GM21381 (cell line): ENCODE results near the gene PLK1.
"Not testable (repeated sequence)": the region's sequence is repeated elsewhere in the genome, so short reads cannot be mapped to it uniquely, and the experiment has no call there.

ENCODE experiments used
- ATAC-seq: cut with Tn5 transposase; IDR thresholded peaks from one replicate; pipeline ENCODE4 v1.9.1; 2021; ENCODE audit warnings: mild to moderate bottlenecking, moderate library complexity; ENCODE audit not compliant: unreplicated experiment

The PLK1 gene

GRCh38 chr16:23706439-23706838, 27.8 kb downstream of the PLK1 start:
- no peak for ATAC-seq

DNA sequence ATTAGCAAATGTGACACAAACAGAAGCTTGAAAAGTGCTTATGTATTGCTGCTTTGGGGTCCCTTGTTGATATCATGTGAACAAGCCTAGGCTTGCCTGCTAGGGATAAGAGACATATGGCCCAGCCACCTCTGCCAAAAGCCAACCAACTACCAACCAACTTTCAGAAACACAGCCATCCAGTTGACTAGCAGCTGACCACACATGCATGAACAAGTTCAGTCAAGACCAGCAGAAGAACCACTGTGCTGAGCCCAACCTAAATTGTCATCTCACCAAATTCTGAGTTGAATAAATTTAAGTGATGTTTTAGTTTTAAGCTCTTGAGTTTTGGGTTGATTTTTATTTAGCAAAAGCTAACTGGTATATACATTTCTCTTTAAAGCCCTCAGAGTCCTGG, 30.8 kb downstream of the PLK1 start:
- ATAC-seq = no peak

DNA sequence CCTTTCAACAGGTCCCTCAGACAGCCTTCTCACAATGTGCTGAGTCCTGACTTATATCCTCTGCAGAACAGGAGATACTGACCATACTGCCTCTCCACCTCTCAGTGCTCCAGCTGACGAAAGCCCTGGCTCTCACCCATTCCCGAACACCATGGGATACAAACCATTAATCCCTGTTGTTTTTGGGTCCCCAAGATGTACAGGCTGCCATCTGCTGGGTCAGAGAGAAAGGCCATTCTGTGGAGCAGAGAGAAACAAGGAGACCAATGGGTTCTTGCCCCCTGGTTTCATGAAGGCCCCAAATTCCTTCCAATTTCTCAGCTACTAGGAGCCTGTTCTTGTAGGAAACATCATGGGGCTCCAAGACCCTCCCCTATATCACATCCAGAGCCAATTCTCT, 31.3 kb downstream of the PLK1 start:
- no peak for ATAC-seq

DNA sequence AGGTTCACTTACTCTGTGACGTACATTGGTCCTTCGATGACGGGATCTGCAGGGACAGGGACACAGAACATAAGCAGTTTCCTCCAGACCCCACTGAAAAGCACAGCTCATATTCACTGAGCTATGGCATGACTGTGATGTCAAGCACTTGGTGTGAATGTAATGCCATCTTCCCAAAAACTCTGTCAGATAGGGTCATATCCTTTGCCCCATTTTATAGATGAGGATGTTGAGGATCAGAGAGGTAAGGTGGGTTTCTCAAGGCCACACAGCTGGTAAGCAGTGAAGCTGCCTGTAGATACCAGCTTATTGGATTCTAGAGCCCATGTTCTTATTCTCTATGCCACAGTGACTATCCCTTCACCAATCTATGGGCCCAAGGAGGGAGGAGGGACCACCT, 31.8 kb downstream of the PLK1 start:
- no peak for ATAC-seq

- no peak for ATAC-seq
Measured at GRCh38 chr16:23711785-23712184, 33.1 kb downstream of the PLK1 start.

- ATAC-seq = no peak
Measured at GRCh38 chr16:23712976-23713375, 34.3 kb downstream of the PLK1 start, which contains the start of gene ERN2. Gene ERN2 (minus strand): TSS chr16:23713222. CDS start chr16:23713187, 35 bp downstream.

GRCh38 chr16:23716484-23716883, 37.8 kb downstream of the PLK1 start:
- no peak for ATAC-seq

DNA sequence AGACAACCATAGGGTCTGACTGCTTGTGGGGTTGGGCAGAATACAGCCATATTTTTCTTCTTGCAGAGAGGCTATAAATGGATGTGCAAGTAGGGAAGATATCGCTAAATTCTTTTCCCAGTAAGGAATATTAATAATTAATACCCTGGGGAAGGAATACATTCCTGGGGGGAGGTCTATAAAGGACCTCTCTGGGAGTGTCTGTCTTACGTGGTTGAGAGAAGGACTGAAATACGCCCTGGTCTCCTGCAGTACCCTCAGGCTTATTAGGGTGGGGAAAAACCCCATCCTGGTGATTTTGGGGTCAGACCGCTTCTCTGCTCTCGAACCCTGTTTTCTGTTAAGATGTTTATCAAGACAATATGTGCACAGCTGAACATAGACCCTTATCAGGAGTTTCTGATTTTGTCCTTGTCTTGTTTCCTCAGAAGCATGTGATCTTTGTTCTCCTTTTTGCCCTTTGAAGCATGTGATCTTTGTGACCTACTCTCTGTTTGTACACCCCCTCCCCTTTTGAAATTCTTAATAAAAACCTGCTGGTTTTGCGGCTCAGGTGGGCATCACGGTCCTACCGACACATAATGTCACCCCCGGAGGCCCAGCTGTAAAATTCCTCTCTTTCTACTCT, 44.0 kb downstream of the PLK1 start:
- not testable (repeated sequence) for ATAC-seq

- ATAC-seq = no peak
Measured at GRCh38 chr16:23724096-23724784, 45.6 kb downstream of the PLK1 start.

GRCh38 chr16:23724785-23725131, 46.1 kb downstream of the PLK1 start:
- ATAC-seq = no peak

GRCh38 chr16:23726710-23727109, 48.0 kb downstream of the PLK1 start:
- ATAC-seq = no peak

DNA sequence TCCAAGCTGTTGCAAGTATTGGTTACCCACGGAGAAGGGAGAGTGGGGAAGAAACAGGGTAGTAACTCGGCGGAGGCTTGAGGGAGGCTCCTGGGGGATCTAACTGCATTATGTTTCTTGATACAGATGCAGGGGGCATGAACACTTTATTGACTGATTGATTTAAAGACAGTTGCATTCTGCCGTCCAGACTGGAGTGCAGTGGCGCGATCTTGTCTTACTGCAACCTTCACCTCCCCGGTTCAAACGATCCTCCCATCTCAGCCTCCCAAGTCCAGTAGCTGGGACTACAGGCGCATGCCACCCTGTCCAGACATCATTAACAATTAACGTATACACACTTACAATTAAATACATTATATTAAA, 49.4 kb downstream of the PLK1 start:
- ATAC-seq = no peak

GRCh38 chr16:23729503-23730424, 51.1 kb downstream of the PLK1 start:
- ATAC-seq = no peak

DNA sequence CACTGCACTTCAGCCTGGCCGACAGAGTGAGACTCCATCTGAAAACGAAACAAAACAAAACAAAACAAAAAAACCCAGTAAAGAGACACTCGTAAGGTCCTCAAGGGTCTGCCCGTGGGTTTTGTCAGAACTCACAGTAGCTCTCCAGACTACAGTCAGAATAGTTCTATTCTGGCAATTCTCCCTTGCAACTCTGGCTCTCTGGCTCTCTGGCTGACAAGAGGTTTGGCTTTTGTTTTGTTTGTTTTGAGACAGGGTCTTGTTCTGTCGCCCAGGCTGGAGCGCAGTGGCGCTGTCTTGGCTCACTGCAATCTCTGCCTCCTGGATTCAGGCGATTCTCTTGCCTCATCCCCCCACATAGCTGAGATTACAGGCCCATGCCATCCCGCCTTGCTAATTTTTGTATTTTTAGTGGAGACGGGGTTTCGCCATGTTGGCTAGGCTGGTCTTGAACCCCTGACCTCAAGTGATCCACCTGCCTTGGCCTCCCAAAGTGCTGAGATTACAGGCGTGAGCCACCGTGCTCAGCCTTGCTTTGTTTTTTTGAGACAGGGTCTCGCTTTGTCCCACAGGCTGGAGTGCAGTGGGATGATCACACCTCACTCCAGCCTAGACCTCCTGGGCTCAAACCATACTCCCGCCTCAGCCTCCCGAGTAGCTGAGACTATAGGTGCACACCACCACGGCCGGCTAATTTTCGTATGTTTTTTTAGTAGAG, 55.6 kb downstream of the PLK1 start:
- no peak for ATAC-seq

DNA sequence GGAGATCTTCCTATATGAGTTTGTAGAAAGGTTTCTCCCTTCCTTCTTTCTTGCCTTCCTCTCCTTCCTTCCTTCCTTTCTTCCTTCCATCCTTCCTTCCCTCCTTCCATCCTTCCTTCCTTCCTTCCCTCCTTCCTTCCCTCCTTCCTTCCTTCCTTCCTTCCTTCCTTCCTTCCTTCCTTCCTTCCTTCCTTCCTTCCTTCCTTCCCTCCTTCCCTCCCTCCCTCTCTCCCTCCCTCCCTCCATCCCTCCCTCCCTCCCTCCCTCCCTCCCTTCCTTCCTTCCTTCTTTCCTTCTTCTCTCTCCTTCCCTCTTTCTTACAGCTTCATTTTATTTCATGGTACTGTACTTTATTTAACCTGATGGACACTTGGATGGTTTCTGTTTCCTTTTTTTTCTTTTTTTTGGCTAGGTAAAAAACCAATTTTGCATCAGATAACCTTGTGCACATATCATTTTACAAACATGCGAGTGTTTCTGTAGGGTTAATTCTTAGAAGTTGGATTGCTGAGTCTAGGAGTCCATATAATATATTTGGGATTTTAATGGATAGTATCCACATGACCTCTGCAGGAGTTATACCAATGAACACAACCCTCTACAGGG, 58.8 kb downstream of the PLK1 start:
- ATAC-seq = not testable (repeated sequence)

DNA sequence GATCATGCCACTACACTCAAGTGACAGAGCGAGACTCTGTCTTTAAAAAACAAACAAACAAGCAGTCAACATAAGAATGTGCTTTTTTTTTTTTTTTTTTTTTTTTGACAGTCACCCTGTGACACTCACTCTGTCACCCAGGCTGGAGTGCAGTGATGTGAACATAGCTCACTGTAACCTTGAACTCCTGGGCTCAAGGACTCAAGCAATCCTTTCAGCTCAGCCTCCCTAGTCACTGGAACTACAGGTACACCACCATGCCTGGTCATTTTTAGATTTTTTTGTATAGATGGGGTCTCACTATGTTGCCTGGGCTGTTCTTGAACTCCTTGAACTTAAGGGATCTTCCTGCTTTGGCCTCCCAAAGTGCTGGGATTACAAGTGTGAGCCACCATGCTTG, 60.8 kb downstream of the PLK1 start:
- ATAC-seq = no peak
